Measurements from ENCODE around the gene SLC9A9. TPM values are rescaled to one million over a fixed set of nuclear protein-coding genes. Genes with fewer than 3 reads are reported as not detected.

Gene SLC9A9
- total and polyA plus RNA-seq, 9 of the 15 experiments (the other 6 are each of a cell fraction or from before 2014, with no cell fraction given): 0.03 to 0.13 TPM; not detected in 7

DNA sequence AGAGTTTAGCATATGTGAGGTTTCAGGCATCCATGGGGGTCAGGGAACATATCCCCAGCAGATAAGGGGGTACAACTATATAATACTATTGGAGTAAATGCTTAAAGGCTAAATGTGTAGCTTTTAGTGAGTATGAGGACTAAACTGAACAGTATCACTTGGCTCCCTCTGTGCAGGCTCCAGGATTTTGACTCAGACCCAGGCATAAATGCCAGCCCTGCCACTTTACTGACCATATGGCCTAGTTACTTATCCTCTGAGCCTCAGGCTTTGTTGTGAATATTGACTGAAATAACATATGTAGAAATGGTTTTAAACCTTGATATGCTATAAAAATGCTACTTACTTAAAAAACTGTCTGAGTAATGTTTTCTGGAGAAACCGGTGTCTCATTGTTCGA, 577.1 kb downstream of the SLC9A9 start:
- Histone ChIP-seq H3K4me1 (replicated peaks in 1 of 2; ENCODE audit: control insufficient read depth in 2 of 2, insufficient read depth in 2 of 2, low read length in 2 of 2) (no peaks in the 10 kb centered on the region; a peak in 1 of 5 replicates), H3K27me3 (ENCODE audit: control insufficient read depth in 2 of 2, insufficient read depth in 2 of 2, low read length in 2 of 2) (no peaks in the 10 kb centered on the region), H2AFZ (ENCODE audit: low read depth, low read length) (no peak overlapping the region), H3K27ac (ENCODE audit: extremely low read depth, low read depth, low read length) (no peak overlapping the region), H3K9ac (ENCODE audit: insufficient read depth in 1 of 2, low read depth in 2 of 2, low read length in 2 of 2) (no peak overlapping the region), H3K9me3 (replicated peaks; ENCODE audit: control insufficient read depth, insufficient read depth, low read depth, low read length) (no peaks in the 10 kb centered on the region), H3K36me3 (ENCODE audit: control insufficient read depth, insufficient read depth, low read length) (no peaks in the 10 kb centered on the region), H3K9me1 (ENCODE audit: control insufficient read depth, insufficient read depth, low read length) (no peaks in the 10 kb centered on the region), H3K79me2 (ENCODE audit: control insufficient read depth, insufficient read depth, low read length) (no peaks in the 10 kb centered on the region), H3K4me3 (no peak overlapping the region), H4K20me1 (replicated peaks; ENCODE audit: control insufficient read depth, insufficient read depth, low read length) (no peaks in the 10 kb centered on the region), H3K4me2 (ENCODE audit: insufficient read depth, low read length) (no peak overlapping the region)
- TF ChIP-seq FOSL1 (tag; conservative IDR thresholded peaks at IDR 0.05): 0 out of 2 replicates have a peak, but pooled peaks have one; percentile 9
- no peak for TF ChIP-seq RBM15 (IDR thresholded peaks at IDR 0.05; ENCODE audit: insufficient read depth, low read length)
- no peak for TF ChIP-seq ZNF644 (tag; IDR thresholded peaks at IDR 0.05; ENCODE audit: low read depth)
- TF ChIP-seq, protein P1, sequence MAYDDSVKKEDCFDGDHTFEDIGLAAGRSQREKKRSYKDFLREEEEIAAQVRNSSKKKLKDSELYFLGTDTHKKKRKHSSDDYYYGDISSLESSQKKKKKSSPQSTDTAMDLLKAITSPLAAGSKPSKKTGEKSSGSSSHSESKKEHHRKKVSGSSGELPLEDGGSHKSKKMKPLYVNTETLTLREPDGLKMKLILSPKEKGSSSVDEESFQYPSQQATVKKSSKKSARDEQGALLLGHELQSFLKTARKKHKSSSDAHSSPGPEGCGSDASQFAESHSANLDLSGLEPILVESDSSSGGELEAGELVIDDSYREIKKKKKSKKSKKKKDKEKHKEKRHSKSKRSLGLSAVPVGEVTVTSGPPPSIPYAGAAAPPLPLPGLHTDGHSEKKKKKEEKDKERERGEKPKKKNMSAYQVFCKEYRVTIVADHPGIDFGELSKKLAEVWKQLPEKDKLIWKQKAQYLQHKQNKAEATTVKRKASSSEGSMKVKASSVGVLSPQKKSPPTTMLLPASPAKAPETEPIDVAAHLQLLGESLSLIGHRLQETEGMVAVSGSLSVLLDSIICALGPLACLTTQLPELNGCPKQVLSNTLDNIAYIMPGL (CRISPR knock-in tag; IDR thresholded peaks at IDR 0.05): no peak
- no peak for TF ChIP-seq ZNF41 (CRISPR knock-in tag; conservative IDR thresholded peaks at IDR 0.05)
- TF ChIP-seq SAFB (IDR thresholded peaks at IDR 0.05; ENCODE audit: borderline replicate concordance, low read depth, low read length): no peak
- POLR2A ChIA-PET: interaction anchor here (1.5 kb wide), 1 partner anchor 15 kb away, joined by 4 read pairs; no protein-coding TSS in a partner anchor
- intact Hi-C loops (cut with micrococcal nuclease) (no loop called here), in situ Hi-C loops (cut with MboI) (no loop called here)
- FAIRE-seq (no peak), ATAC-seq (no peak), DNase-seq (ENCODE audit: extremely low read depth in 1 of 4, low spot score in 3 of 4) (no peak)
- WGBS (ENCODE audit: insufficient coverage, low coverage, missing lambda C conversion rate): 44% methylated on average over 2 of the region's 2 CpGs
- no TSS peak for BruUV-seq (replicated peaks)
- CTCF ChIA-PET (ENCODE audit: low intra/inter-chr PET ratio): no interaction called here
